CD4-positive, CD25-positive, alpha-beta regulatory T cell (primary cell): ENCODE measurements around the gene OR6K2. TPM values are rescaled to one million over a fixed set of nuclear protein-coding genes. Genes with fewer than 3 reads are reported as not detected.
A peak's percentile ranks its signal among the peaks of the same experiment; 100 is the strongest.
"Not testable (repeated sequence)": the region's sequence is repeated elsewhere in the genome, so short reads cannot be mapped to it uniquely, and the experiment has no call there.

Experiments
- ATAC-seq, 2 donors: fragments of 150-1000 bp; cut with Tn5 transposase; one replicate each; pipeline ENCODE4 v1.10.0; 2021; ENCODE audit warnings: low read depth in 2 of 2, moderate number of reproducible peaks in 2 of 2, moderate library complexity in 1 of 2
- DNase-seq, 3 donors: peaks; one replicate each; pipeline versions ENCODE4 v3.0.0 to v3.0.0-alpha.2; 2012 to 2022; ENCODE audit warnings: mixed read lengths in 1 of 3
- H3K27ac ChIP-seq: one replicate; pipeline ENCODE4 v1.7.0; 2013; ENCODE audit warnings: mild to moderate bottlenecking, low read length; ENCODE audit not compliant: insufficient read depth, poor library complexity, severe bottlenecking
- H3K27me3 ChIP-seq: one replicate; pipeline ENCODE4 v1.7.0; 2013; ENCODE audit warnings: low read length; ENCODE audit not compliant: control insufficient read depth, insufficient read depth
- H3K36me3 ChIP-seq: one replicate; pipeline ENCODE4 v1.7.0; 2013; ENCODE audit warnings: mild to moderate bottlenecking, low read length, moderate library complexity; ENCODE audit not compliant: control insufficient read depth, insufficient read depth
- H3K4me1 ChIP-seq: 2 replicates; pipeline ENCODE4 v1.7.0; 2013; ENCODE audit warnings: mild to moderate bottlenecking, low read length; ENCODE audit not compliant: insufficient read depth, control insufficient read depth, poor library complexity, severe bottlenecking
- H3K4me3 ChIP-seq: one replicate; pipeline ENCODE4 v1.7.0; 2013; ENCODE audit warnings: low read depth, mild to moderate bottlenecking, low read length, moderate library complexity
- H3K9me3 ChIP-seq, 2 experiments: 1 replicate in 1 of 2; 2 replicates in 1 of 2; pipeline ENCODE4 v1.7.0; 2013; ENCODE audit warnings: low read length in 2 of 2, mild to moderate bottlenecking in 1 of 2, moderate library complexity in 1 of 2; ENCODE audit not compliant: control insufficient read depth in 2 of 2
- H3K27ac Mint-ChIP-seq, 3 donors: one replicate each; pipeline ENCODE4 v1.8.0; 2020 to 2022; ENCODE audit warnings: mild to moderate bottlenecking in 3 of 3, mixed read lengths in 3 of 3, moderate library complexity in 2 of 3
- H3K27me3 Mint-ChIP-seq: one replicate; pipeline ENCODE4 v1.8.0; 2022; ENCODE audit warnings: mild to moderate bottlenecking, mixed read lengths
- H3K36me3 Mint-ChIP-seq: one replicate; pipeline ENCODE4 v1.8.0; 2020; ENCODE audit warnings: mixed read lengths
- H3K4me1 Mint-ChIP-seq, 4 donors: one replicate each; pipeline ENCODE4 v1.8.0; 2020 to 2022; ENCODE audit warnings: mixed read lengths in 4 of 4, mild to moderate bottlenecking in 1 of 4
- H3K4me3 Mint-ChIP-seq, 4 donors: one replicate each; pipeline ENCODE4 v1.8.0; 2020 to 2022; ENCODE audit warnings: mild to moderate bottlenecking in 4 of 4, mixed read lengths in 4 of 4, moderate library complexity in 3 of 4
- H3K9me3 Mint-ChIP-seq, 7 donors: one replicate each; pipeline ENCODE4 v1.8.0; 2020 to 2022; ENCODE audit warnings: mixed read lengths in 7 of 7, mild to moderate bottlenecking in 3 of 7, moderate library complexity in 2 of 7
- polyA plus RNA-seq, 4 donors: library from polyadenylated mRNA; unstranded; fragments of 300-500 nt; fragmentation: Illumina TruSeq; gene quantifications; one replicate each; pipeline ENCODE4 v1.2.3, GENCODE V29; 2021
- total RNA-seq: library from RNA; stranded (reverse); gene quantifications from one replicate; pipeline ENCODE4 v1.2.3, GENCODE V29; 2022

The OR6K2 gene
- total and polyA plus RNA-seq, 5 donors from 2014 or later = not detected

- no peaks in the 10 kb centered on the region for H3K4me1 Mint-ChIP-seq
- peaks cover 10% of the 10 kb centered on the region for H3K27me3 ChIP-seq
- peaks cover 0 to 2% (median 0%) of the 10 kb centered on the region in 7 donors for H3K9me3 Mint-ChIP-seq
- H3K27ac Mint-ChIP-seq = no peak overlapping the region
- peaks cover 10% of the 10 kb centered on the region for H3K27me3 Mint-ChIP-seq
- no peaks in the 10 kb centered on the region for H3K36me3 ChIP-seq
- no peak overlapping the region for H3K4me3 ChIP-seq
- no peaks in the 10 kb centered on the region for H3K4me1 ChIP-seq
- H3K9me3 ChIP-seq = no peaks in the 10 kb centered on the region
- H3K36me3 Mint-ChIP-seq = no peaks in the 10 kb centered on the region
- ATAC-seq (no peak), DNase-seq (no peak)
- no peak overlapping the region for H3K27ac ChIP-seq
- H3K4me3 Mint-ChIP-seq = no peak overlapping the region
Measured at GRCh38 chr1:158691907-158692306, 8.5 kb downstream of the OR6K2 start.

GRCh38 chr1:158691149-158691548 is 9.3 kb downstream of the OR6K2 start:
- not testable (repeated sequence) for H3K4me3 Mint-ChIP-seq, DNase-seq, H3K9me3 ChIP-seq, ATAC-seq, H3K4me1 ChIP-seq, H3K4me1 Mint-ChIP-seq, H3K27ac ChIP-seq, H3K36me3 ChIP-seq, H3K27ac Mint-ChIP-seq, H3K4me3 ChIP-seq, H3K9me3 Mint-ChIP-seq, H3K36me3 Mint-ChIP-seq
- H3K27me3 ChIP-seq = peaks cover 12% of the 10 kb centered on the region
- peaks cover 11% of the 10 kb centered on the region for H3K27me3 Mint-ChIP-seq

- Mint-ChIP-seq H3K4me3 (no peak overlapping the region), H3K27me3 (peaks cover 11% of the 10 kb centered on the region), H3K36me3 (no peaks in the 10 kb centered on the region), H3K4me1 (no peaks in the 10 kb centered on the region), H3K9me3 (peaks cover 0 to 2% (median 0%) of the 10 kb centered on the region in 7 donors), H3K27ac (no peak overlapping the region)
- no peaks in the 10 kb centered on the region for H3K9me3 ChIP-seq
- peaks cover 17% of the 10 kb centered on the region for H3K27me3 ChIP-seq
- no peak overlapping the region for H3K4me3 ChIP-seq
- DNase-seq (no peak), ATAC-seq (no peak)
- H3K27ac ChIP-seq = no peak overlapping the region
- no peaks in the 10 kb centered on the region for H3K36me3 ChIP-seq
- no peaks in the 10 kb centered on the region for H3K4me1 ChIP-seq
Measured at GRCh38 chr1:158689875-158690274, 10.6 kb downstream of the OR6K2 start.

DNA sequence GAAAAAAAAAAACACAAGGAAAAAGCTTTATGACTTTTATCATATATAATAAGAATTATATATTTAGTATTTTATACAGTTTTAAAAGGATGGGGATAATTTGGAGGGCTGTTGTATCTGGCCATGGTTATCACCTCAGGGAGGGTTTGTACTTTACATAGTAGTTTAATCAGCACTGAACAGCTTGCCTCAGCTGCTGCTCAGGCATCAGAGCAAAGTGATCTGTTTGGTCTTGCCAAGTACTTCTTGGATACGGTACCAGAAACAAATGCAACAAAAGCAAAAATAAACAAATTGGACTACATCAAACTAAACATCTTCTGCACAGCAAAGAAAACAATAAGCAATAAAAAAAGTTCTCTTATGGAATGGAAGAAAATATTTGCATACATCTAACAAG is 11.3 kb downstream of the OR6K2 start:
- DNase-seq (no peak), ATAC-seq (no peak)
- Mint-ChIP-seq H3K27me3 (peaks cover 12% of the 10 kb centered on the region), H3K9me3 (peaks cover 0 to 2% (median 0%) of the 10 kb centered on the region in 7 donors), H3K36me3 (no peaks in the 10 kb centered on the region), H3K27ac (no peak overlapping the region), H3K4me1 (no peaks in the 10 kb centered on the region), H3K4me3 (no peak overlapping the region)
- no peaks in the 10 kb centered on the region for H3K4me1 ChIP-seq
- H3K4me3 ChIP-seq = no peak overlapping the region
- no peak overlapping the region for H3K27ac ChIP-seq
- peaks cover 18% of the 10 kb centered on the region for H3K27me3 ChIP-seq
- no peaks in the 10 kb centered on the region for H3K36me3 ChIP-seq
- H3K9me3 ChIP-seq = no peaks in the 10 kb centered on the region

DNA sequence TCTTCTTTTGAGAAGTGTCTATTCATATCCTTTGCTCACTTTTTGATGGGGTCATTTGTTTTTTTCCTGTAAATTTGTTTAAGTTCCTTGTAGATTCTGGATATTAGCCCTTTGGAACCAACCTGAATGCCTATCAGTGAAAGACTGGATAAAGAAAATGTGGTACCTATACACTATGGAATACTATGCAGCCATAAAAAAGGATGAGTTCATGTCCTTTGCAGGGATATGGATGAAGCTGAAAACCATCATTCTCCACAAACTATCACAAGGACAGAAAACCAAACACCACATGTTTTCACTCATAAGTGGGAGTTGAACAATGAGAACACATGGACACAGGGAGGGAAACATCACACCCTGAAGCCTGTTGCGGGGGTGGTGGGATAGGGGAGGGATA is 12.1 kb downstream of the OR6K2 start:
- H3K9me3 Mint-ChIP-seq, H3K9me3 ChIP-seq, H3K4me3 ChIP-seq, H3K4me1 ChIP-seq, H3K4me1 Mint-ChIP-seq, H3K27ac ChIP-seq, ATAC-seq, H3K36me3 Mint-ChIP-seq, DNase-seq, H3K36me3 ChIP-seq, H3K4me3 Mint-ChIP-seq: not testable (repeated sequence)
- Mint-ChIP-seq H3K27ac (peak overlapping the region in 1 of 3 donors; percentile 74), H3K27me3 (peaks cover 16% of the 10 kb centered on the region)
- H3K27me3 ChIP-seq = peaks cover 18% of the 10 kb centered on the region

- no peak overlapping the region for H3K27ac ChIP-seq
- peaks cover 23% of the 10 kb centered on the region for H3K27me3 ChIP-seq
- peaks cover 17% of the 10 kb centered on the region for H3K27me3 Mint-ChIP-seq
- DNase-seq (no peak), ATAC-seq (no peak)
- no peaks in the 10 kb centered on the region for H3K4me1 ChIP-seq
- no peaks in the 10 kb centered on the region for H3K4me1 Mint-ChIP-seq
- no peaks in the 10 kb centered on the region for H3K9me3 ChIP-seq
- H3K4me3 Mint-ChIP-seq = no peak overlapping the region
- H3K27ac Mint-ChIP-seq = no peak overlapping the region
- H3K36me3 ChIP-seq = no peaks in the 10 kb centered on the region
- no peaks in the 10 kb centered on the region for H3K36me3 Mint-ChIP-seq
- peaks cover 0 to 3% (median 0%) of the 10 kb centered on the region in 7 donors for H3K9me3 Mint-ChIP-seq
- no peak overlapping the region for H3K4me3 ChIP-seq
Measured at GRCh38 chr1:158687037-158687436, 13.4 kb downstream of the OR6K2 start.

DNA sequence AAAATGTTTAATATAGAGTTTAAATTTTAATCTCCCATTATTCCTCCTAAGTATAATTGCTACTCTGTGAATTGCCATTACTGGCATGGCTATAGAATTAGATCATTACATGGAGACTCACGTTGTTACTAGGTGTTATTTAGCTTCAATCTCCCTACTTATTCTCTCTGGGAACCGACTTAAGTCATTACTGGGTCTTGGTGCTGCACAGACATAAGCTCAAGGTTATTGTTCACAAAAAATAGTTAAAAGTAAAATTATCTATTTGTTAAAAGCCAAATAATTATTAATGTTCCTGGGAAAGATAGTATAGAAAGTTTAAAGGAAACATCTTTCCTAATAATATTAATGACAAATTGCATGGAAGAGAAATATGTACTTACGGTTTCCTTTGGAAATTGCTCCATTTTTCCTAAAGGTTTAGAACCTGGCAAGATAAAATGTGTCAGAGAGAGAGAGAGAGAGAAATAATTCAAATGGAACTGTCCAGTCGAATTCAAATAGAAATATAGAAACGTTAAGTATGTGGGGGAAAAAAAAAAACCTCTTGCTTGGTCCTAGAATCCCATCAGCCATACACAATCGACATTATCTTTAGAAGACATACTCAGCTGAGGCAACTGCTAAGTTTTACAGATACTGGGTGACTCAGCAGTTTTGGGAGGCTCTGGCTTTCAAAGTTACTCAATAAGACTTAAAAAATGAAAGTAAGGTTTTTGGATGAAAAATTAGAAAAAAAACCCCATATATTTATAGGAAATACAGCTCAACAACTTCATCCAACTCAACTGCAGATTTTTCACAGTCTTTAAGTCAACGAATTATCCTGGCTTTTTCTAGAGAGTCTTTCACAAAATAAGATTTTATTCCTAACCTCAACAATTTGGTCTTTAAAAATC is 14.1 kb downstream of the OR6K2 start, which contains the start of gene SPTA1:
Gene SPTA1, minus strand, starts transcription at position 605 of the 899 bp plus-strand sequence. Its CDS starts 198 bp downstream, at position 407.
- H3K27ac ChIP-seq = no peak within 1 kb of the TSS

DNA sequence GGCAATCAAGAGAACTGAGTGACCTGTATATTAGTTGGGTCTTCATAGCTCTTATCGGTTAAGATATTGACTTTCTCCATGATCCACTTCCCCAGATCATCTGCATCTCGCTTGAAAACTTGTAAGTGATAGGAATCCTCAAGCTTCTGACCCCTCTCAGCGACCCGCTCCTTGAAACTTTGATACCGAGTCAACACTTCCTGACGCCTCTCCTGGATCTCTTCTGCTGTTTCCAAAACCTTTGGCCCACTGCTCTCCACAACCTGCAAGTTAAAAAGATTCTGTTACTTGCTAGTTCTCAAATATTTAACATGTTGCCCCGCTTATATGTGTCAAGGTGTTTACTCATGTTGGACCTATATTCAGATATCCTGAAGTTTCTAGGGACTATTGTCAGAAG is 15.4 kb downstream of the OR6K2 start:
- no peak for DNase-seq
- Mint-ChIP-seq H3K4me1 (no peaks in the 10 kb centered on the region), H3K27me3 (peaks cover 24% of the 10 kb centered on the region), H3K4me3 (no peak overlapping the region), H3K36me3 (no peaks in the 10 kb centered on the region), H3K9me3 (peaks cover 0 to 3% (median 0%) of the 10 kb centered on the region in 7 donors), H3K27ac (no peak overlapping the region)
- Histone ChIP-seq H3K4me3 (no peak overlapping the region), H3K9me3 (no peaks in the 10 kb centered on the region), H3K27me3 (peaks cover 19% of the 10 kb centered on the region), H3K27ac (no peak overlapping the region), H3K36me3 (no peaks in the 10 kb centered on the region), H3K4me1 (no peaks in the 10 kb centered on the region)
- ATAC-seq = no peak

More for the DNA sequence above, 14.1 kb downstream of the OR6K2 start, which contains the start of gene SPTA1:
- ATAC-seq (no peak), DNase-seq (peak in 1 of 3 donors; percentile 2)
- H3K4me1 ChIP-seq = no peaks in the 10 kb centered on the region
- no peak within 1 kb of the TSS for H3K4me3 ChIP-seq
- Mint-ChIP-seq H3K27ac (no peak within 1 kb of the TSS), H3K4me1 (no peaks in the 10 kb centered on the region), H3K27me3 (peaks cover 17% of the 10 kb centered on the region), H3K4me3 (no peak within 1 kb of the TSS), H3K9me3 (peaks cover 0 to 3% (median 0%) of the 10 kb centered on the region in 7 donors), H3K36me3 (no peaks in the 10 kb centered on the region)
- H3K9me3 ChIP-seq = no peaks in the 10 kb centered on the region
- H3K27me3 ChIP-seq = peaks cover 21% of the 10 kb centered on the region
- no peaks in the 10 kb centered on the region for H3K36me3 ChIP-seq
